OCI-LY1 (cell line): ENCODE results near the gene PCSK5.

Source experiments
- CTCF ChIP-seq: fragments of 200-600 bp; sonication (generic), shearing (Covaris generic); IDR thresholded peaks from 2 replicates; pipeline ENCODE4 v1.5.1; 2017; ENCODE audit warnings: mild to moderate bottlenecking, antibody characterized with exemption, low read length, moderate library complexity, mixed read lengths
- EZH2 ChIP-seq: fragments of 200-600 bp; sonication (generic), shearing (Covaris generic); IDR thresholded peaks from 2 replicates; pipeline ENCODE4 v1.8.0; 2017; ENCODE audit warnings: borderline replicate concordance, mixed run types, mild to moderate bottlenecking, antibody characterized with exemption, low read length, moderate library complexity, mixed read lengths

DNA sequence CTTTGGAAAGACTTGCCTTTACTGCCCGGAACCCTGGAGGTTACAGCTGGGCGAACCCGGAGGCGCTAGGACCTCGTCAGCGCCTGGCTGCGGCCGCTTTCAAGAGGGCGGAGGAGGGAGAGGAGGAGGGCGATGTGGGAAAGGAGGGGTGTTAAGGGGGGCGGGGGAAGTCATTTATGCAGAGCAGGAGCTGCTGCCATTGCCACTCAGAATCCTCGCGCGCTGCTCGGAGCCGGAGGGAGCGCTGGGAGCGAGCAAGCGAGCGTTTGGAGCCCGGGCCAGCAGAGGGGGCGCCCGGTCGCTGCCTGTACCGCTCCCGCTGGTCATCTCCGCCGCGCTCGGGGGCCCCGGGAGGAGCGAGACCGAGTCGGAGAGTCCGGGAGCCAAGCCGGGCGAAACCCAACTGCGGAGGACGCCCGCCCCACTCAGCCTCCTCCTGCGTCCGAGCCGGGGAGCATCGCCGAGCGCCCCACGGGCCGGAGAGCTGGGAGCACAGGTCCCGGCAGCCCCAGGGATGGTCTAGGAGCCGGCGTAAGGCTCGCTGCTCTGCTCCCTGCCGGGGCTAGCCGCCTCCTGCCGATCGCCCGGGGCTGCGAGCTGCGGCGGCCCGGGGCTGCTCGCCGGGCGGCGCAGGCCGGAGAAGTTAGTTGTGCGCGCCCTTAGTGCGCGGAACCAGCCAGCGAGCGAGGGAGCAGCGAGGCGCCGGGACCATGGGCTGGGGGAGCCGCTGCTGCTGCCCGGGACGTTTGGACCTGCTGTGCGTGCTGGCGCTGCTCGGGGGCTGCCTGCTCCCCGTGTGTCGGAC, at the start of gene PCSK5:
- TF ChIP-seq CTCF = no peak
- no peak for TF ChIP-seq EZH2
